ENCODE measurements around the gene SGK1.

GRCh38 chr6:134207421-134207820 is 110.5 kb downstream of the SGK1 start:
- TF ChIP-seq CTCF (IDR thresholded peaks at IDR 0.05; ENCODE audit: low read depth, low read length, poor library complexity, severe bottlenecking) (no peak), EZH2phosphoT487 (IDR thresholded peaks at IDR 0.05; ENCODE audit: borderline replicate concordance, low read length) (no peak)

Measured in DOHH2 (cell line).